BLaER1 (cell line): Measurements from ENCODE around the gene FOXN3.
"Not testable (repeated sequence)": the region's sequence is repeated elsewhere in the genome, so short reads cannot be mapped to it uniquely, and the experiment has no call there.

Source experiments
- H3K27ac ChIP-seq: shearing (Covaris generic); formaldehyde crosslinking; 2 replicates; pipeline ENCODE4 v1.8.1; 2022
- H3K27me3 ChIP-seq: shearing (Covaris generic); formaldehyde crosslinking; 2 replicates; pipeline ENCODE4 v1.8.1; 2022
- H3K36me3 ChIP-seq: shearing (Covaris generic); formaldehyde crosslinking; 2 replicates; pipeline ENCODE4 v1.8.1; 2022
- H3K4me1 ChIP-seq: shearing (Covaris generic); formaldehyde crosslinking; 2 replicates; pipeline ENCODE4 v1.8.1; 2022
- H3K4me2 ChIP-seq: shearing (Covaris generic); formaldehyde crosslinking; 2 replicates; pipeline ENCODE4 v1.8.1; 2022
- H3K4me3 ChIP-seq: shearing (Covaris generic); formaldehyde crosslinking; 2 replicates; pipeline ENCODE4 v1.8.1; 2022
- H3K9ac ChIP-seq: shearing (Covaris generic); formaldehyde crosslinking; 2 replicates; pipeline ENCODE4 v1.8.1; 2022
- H3K9me3 ChIP-seq: shearing (Covaris generic); formaldehyde crosslinking; 2 replicates; pipeline ENCODE4 v1.8.1; 2022
- H4K20me1 ChIP-seq: shearing (Covaris generic); formaldehyde crosslinking; 2 replicates; pipeline ENCODE4 v1.8.1; 2022
- Cebpa-rat ChIP-seq: shearing (Covaris generic); IDR thresholded peaks from 2 replicates; pipeline ENCODE4 v1.8.1; 2022

The FOXN3 gene

GRCh38 chr14:89303456-89304435 lies 113.3 kb downstream of the FOXN3 start:
- H4K20me1 ChIP-seq = peaks cover 15% of the 10 kb centered on the region
- TF ChIP-seq Cebpa-rat = no peak
- peak overlapping the region; percentile 83 for H3K4me2 ChIP-seq
- H3K9ac ChIP-seq = peak overlapping the region; percentile 53
- peak overlapping the region; percentile 78 for H3K27ac ChIP-seq
- H3K4me1 ChIP-seq = peaks cover 64% of the 10 kb centered on the region
- peak overlapping the region; percentile 38; the same call in 1 of the 2 replicates for H3K4me3 ChIP-seq
- no peaks in the 10 kb centered on the region for H3K27me3 ChIP-seq
- peaks cover 45% of the 10 kb centered on the region for H3K36me3 ChIP-seq
- no peaks in the 10 kb centered on the region for H3K9me3 ChIP-seq

- Histone ChIP-seq H4K20me1 (peaks cover 3% of the 10 kb centered on the region; the same call in 1 of the 2 replicates), H3K4me2 (peak overlapping the region; percentile 83), H3K9ac (no peak overlapping the region), H3K9me3 (no peaks in the 10 kb centered on the region), H3K4me1 (peaks cover 53% of the 10 kb centered on the region), H3K27ac (peak overlapping the region; percentile 78), H3K36me3 (peaks cover 41% of the 10 kb centered on the region), H3K27me3 (no peaks in the 10 kb centered on the region), H3K4me3 (no peak overlapping the region)
- TF ChIP-seq Cebpa-rat = no peak
Observed at GRCh38 chr14:89302396-89302950, 114.6 kb downstream of the FOXN3 start.

DNA sequence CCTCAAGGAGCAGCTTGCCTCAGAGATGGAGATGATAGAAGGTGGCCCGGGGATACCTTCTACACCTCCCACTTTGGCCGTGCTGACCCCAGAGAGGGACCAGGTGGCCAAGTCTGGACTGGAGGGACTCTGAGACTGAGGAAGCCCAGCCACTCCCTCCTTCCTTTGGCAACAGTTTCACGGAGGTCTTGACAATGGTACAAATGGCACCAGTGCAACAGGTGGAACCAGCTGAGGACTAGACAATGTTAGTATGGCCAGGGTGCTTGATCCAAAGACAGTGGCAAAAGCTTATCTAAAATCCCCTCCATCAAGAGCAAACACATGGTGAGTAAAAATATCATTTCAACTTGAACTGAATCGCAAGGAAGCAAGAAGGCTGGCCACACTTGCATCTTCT lies 117.4 kb downstream of the FOXN3 start:
- Histone ChIP-seq H3K4me3 (no peak overlapping the region), H3K4me2 (no peak overlapping the region), H3K27me3 (no peaks in the 10 kb centered on the region), H3K9ac (no peak overlapping the region), H3K9me3 (no peaks in the 10 kb centered on the region), H3K4me1 (peaks cover 30% of the 10 kb centered on the region), H4K20me1 (no peaks in the 10 kb centered on the region), H3K36me3 (peaks cover 61% of the 10 kb centered on the region), H3K27ac (no peak overlapping the region)
- TF ChIP-seq Cebpa-rat = no peak

DNA sequence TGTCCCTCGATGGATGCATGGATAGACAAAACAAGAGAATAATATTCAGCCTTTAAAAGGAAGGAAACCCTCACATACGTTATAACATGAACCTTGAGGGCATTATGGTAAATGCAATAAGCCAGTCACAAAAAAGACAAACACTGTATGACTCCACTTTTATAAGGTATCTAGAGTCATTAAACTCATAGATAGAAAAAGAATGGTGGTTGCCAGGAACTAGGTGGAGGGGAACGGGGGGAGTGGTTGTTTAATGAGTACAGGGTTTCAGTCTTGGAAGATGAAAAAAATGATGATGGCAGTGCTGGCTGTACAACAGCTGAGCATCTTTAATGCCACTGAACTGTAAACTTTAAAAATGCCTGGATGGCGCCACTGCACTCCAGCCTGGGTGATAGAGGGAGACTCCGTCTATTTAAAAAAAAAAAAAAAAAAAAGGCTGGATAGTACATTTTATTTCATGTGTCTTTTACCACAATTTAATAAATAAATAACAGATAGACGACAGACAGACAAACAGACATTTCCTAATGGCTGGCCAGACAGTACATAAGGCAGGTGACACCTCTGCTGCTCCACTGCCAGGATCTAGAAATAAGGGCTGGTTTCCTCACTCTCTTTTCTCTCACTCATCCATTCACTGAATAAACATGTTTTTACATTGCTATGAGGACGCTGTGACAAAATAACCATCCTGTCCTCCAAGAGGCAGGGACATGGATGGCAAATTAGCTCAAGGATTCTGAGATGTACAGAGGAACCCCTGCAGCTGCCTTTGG lies 118.8 kb downstream of the FOXN3 start:
- TF ChIP-seq Cebpa-rat = no peak

DNA sequence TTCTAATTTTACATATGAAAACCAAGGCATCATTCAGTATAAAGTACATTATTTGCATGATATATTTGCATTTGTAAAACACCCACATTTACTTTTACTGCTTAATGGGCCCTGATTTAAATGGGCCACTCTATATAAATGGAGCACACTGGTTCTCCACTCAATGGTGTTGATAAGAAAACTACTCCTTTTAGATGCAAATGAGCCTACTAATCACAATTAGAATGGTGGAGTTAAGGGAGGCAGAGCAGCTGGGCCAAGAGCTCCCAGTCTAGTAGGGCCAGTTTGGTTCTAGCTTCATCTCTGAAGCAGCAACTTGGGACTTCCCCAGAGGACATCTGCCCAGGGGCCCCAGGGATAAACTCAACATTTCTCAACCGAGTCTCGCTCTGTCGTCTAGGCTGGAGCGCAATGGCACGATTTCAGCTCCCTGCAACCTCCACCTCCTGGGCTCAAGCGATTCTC lies 120.7 kb downstream of the FOXN3 start:
- Histone ChIP-seq H3K27ac (no peak overlapping the region), H3K27me3 (no peaks in the 10 kb centered on the region), H4K20me1 (peaks cover 31% of the 10 kb centered on the region), H3K4me1 (peaks cover 26% of the 10 kb centered on the region), H3K9ac (no peak overlapping the region), H3K9me3 (no peaks in the 10 kb centered on the region), H3K36me3 (peaks cover 81% of the 10 kb centered on the region), H3K4me3 (no peak overlapping the region), H3K4me2 (no peak overlapping the region)
- TF ChIP-seq Cebpa-rat = no peak

More for the DNA sequence above, 118.8 kb downstream of the FOXN3 start:
- H3K27ac ChIP-seq = no peak overlapping the region
- H3K9me3 ChIP-seq = no peaks in the 10 kb centered on the region
- no peaks in the 10 kb centered on the region for H3K27me3 ChIP-seq
- H3K4me3 ChIP-seq = no peak overlapping the region
- peaks cover 18% of the 10 kb centered on the region for H3K4me1 ChIP-seq
- H4K20me1 ChIP-seq = peaks cover 12% of the 10 kb centered on the region
- no peak overlapping the region for H3K9ac ChIP-seq
- peaks cover 75% of the 10 kb centered on the region for H3K36me3 ChIP-seq
- H3K4me2 ChIP-seq = no peak overlapping the region

- H3K4me3 ChIP-seq = no peak overlapping the region
- H3K9ac ChIP-seq = no peak overlapping the region
Observed at GRCh38 chr14:89294872-89295271, 122.2 kb downstream of the FOXN3 start.

GRCh38 chr14:89294469-89294868 lies 122.6 kb downstream of the FOXN3 start:
- Histone ChIP-seq H4K20me1 (peaks cover 50% of the 10 kb centered on the region), H3K4me1 (peaks cover 31% of the 10 kb centered on the region), H3K36me3 (peaks cover 84% of the 10 kb centered on the region)
- not testable (repeated sequence) for H3K27ac ChIP-seq, H3K9me3 ChIP-seq, H3K27me3 ChIP-seq, H3K9ac ChIP-seq, H3K4me3 ChIP-seq, H3K4me2 ChIP-seq

More at GRCh38 chr14:89294872-89295271, 122.2 kb downstream of the FOXN3 start:
- peaks cover 86% of the 10 kb centered on the region for H3K36me3 ChIP-seq
- no peak for TF ChIP-seq Cebpa-rat
- no peak overlapping the region for H3K27ac ChIP-seq
- no peak overlapping the region for H3K4me2 ChIP-seq
- H4K20me1 ChIP-seq = peaks cover 46% of the 10 kb centered on the region
- no peaks in the 10 kb centered on the region for H3K27me3 ChIP-seq
- H3K4me1 ChIP-seq = peaks cover 31% of the 10 kb centered on the region
- no peaks in the 10 kb centered on the region for H3K9me3 ChIP-seq

- H3K27ac ChIP-seq = no peak overlapping the region
- H3K9me3 ChIP-seq = no peaks in the 10 kb centered on the region
- H4K20me1 ChIP-seq = peaks cover 54% of the 10 kb centered on the region
- H3K9ac ChIP-seq = no peak overlapping the region
- no peak for TF ChIP-seq Cebpa-rat
- no peaks in the 10 kb centered on the region for H3K27me3 ChIP-seq
- peaks cover 80% of the 10 kb centered on the region for H3K36me3 ChIP-seq
- H3K4me1 ChIP-seq = peaks cover 31% of the 10 kb centered on the region
- H3K4me2 ChIP-seq = no peak overlapping the region
- H3K4me3 ChIP-seq = no peak overlapping the region
Observed at GRCh38 chr14:89294060-89294459, 123.0 kb downstream of the FOXN3 start.

DNA sequence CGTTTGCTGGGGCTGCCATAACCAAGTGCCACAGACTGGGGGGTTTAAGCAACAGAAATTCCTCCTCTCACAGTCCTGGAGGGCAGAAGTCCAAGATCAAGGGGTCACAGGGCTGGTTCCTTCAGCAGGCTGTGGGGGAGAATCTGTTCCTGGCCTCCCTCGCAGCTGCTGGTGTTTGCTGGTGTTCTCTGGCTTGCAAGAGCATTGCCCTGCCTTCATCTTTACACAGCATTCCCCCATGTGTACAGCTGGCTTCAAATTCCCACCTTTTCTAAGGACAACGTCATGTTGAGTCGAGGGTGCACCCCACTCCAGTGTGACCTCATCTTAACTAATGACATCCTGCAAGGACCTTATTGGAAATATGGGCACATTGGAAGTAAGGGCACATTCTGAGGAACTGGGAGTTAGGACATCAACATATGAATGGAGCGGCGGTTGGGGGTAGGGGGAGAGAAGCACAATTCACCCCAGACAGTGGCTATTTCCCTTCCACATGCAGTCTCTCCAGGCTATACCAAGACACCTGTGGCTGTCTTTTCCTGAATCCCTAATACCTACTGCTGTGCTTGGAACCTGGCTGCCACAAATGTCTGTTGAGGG lies 123.6 kb downstream of the FOXN3 start:
- TF ChIP-seq Cebpa-rat = no peak
- peaks cover 56% of the 10 kb centered on the region for H4K20me1 ChIP-seq
- no peak overlapping the region for H3K4me3 ChIP-seq
- H3K4me1 ChIP-seq = peaks cover 31% of the 10 kb centered on the region
- H3K4me2 ChIP-seq = no peak overlapping the region
- no peak overlapping the region for H3K9ac ChIP-seq
- H3K27me3 ChIP-seq = no peaks in the 10 kb centered on the region
- H3K36me3 ChIP-seq = peaks cover 75% of the 10 kb centered on the region
- no peaks in the 10 kb centered on the region for H3K9me3 ChIP-seq
- H3K27ac ChIP-seq = peak overlapping the region; percentile 38; the same call in 1 of the 2 replicates
